ELF-1 (cell line): Measurements from ENCODE around the gene NBPF1.
"Not testable (repeated sequence)": the region's sequence is repeated elsewhere in the genome, so short reads cannot be mapped to it uniquely, and the experiment has no call there.

Experiments used
- DNase-seq: peaks from one replicate; pipeline ENCODE4 v3.0.0-alpha.2; 2016; ENCODE audit warnings: low read depth, low spot score

Gene NBPF1

GRCh38 chr1:16606666-16607432 lies 6.5 kb downstream of the NBPF1 start:
- not testable (repeated sequence) for DNase-seq

- no peak for DNase-seq
Observed at GRCh38 chr1:16605532-16606505, 7.5 kb downstream of the NBPF1 start.

GRCh38 chr1:16605213-16605525 lies 8.2 kb downstream of the NBPF1 start:
- no peak for DNase-seq

GRCh38 chr1:16604514-16605212 lies 8.7 kb downstream of the NBPF1 start:
- not testable (repeated sequence) for DNase-seq

GRCh38 chr1:16603623-16604022 lies 9.7 kb downstream of the NBPF1 start:
- DNase-seq: not testable (repeated sequence)

GRCh38 chr1:16602336-16603011 lies 10.9 kb downstream of the NBPF1 start:
- not testable (repeated sequence) for DNase-seq

GRCh38 chr1:16600855-16601786 lies 12.2 kb downstream of the NBPF1 start:
- not testable (repeated sequence) for DNase-seq

GRCh38 chr1:16599326-16599725 lies 14.0 kb downstream of the NBPF1 start:
- DNase-seq: not testable (repeated sequence)

GRCh38 chr1:16595216-16595615 lies 18.1 kb downstream of the NBPF1 start:
- not testable (repeated sequence) for DNase-seq

- DNase-seq: not testable (repeated sequence)
Observed at GRCh38 chr1:16591845-16592244, 21.5 kb downstream of the NBPF1 start.

- DNase-seq: peak; percentile 1
Observed at GRCh38 chr1:16588081-16588480, 25.3 kb downstream of the NBPF1 start.

GRCh38 chr1:16587639-16588038 lies 25.7 kb downstream of the NBPF1 start:
- not testable (repeated sequence) for DNase-seq

- DNase-seq: not testable (repeated sequence)
Observed at GRCh38 chr1:16565324-16565723, 48.0 kb downstream of the NBPF1 start.

GRCh38 chr1:16561035-16561434 lies 52.3 kb downstream of the NBPF1 start:
- not testable (repeated sequence) for DNase-seq

GRCh38 chr1:16560498-16560897 lies 52.9 kb downstream of the NBPF1 start:
- not testable (repeated sequence) for DNase-seq

- DNase-seq: not testable (repeated sequence)
Observed at GRCh38 chr1:16559688-16560087, 53.7 kb downstream of the NBPF1 start.

GRCh38 chr1:16557034-16557433 lies 56.3 kb downstream of the NBPF1 start:
- DNase-seq: not testable (repeated sequence)

GRCh38 chr1:16553244-16553643 lies 60.1 kb downstream of the NBPF1 start:
- peak; percentile 0 for DNase-seq

GRCh38 chr1:16550212-16550918 lies 63.0 kb downstream of the NBPF1 start:
- not testable (repeated sequence) for DNase-seq
